Sigmoid colon (tissue), 3 donors: ENCODE measurements around the gene PIP4K2C.

Source experiments
- POLR2A ChIP-seq, 2 donors: fragments of 450-650 bp; IDR thresholded peaks; one replicate each; pipeline ENCODE4 v1.6.1; 2016; ENCODE audit warnings: antibody characterized with exemption in 2 of 2, mild to moderate bottlenecking in 2 of 2, moderate library complexity in 2 of 2
- TF ChIP-seq, protein P1 (sequence below), 4 experiments: fragments of 450-650 bp in 3 of 4; fragments of 200-600 bp in 1 of 4; IDR thresholded peaks; one replicate each; pipeline ENCODE4 v1.5.1; 2016 to 2019; ENCODE audit warnings: antibody characterized with exemption in 4 of 4, mild to moderate bottlenecking in 3 of 4, moderate library complexity in 2 of 4

DNA sequence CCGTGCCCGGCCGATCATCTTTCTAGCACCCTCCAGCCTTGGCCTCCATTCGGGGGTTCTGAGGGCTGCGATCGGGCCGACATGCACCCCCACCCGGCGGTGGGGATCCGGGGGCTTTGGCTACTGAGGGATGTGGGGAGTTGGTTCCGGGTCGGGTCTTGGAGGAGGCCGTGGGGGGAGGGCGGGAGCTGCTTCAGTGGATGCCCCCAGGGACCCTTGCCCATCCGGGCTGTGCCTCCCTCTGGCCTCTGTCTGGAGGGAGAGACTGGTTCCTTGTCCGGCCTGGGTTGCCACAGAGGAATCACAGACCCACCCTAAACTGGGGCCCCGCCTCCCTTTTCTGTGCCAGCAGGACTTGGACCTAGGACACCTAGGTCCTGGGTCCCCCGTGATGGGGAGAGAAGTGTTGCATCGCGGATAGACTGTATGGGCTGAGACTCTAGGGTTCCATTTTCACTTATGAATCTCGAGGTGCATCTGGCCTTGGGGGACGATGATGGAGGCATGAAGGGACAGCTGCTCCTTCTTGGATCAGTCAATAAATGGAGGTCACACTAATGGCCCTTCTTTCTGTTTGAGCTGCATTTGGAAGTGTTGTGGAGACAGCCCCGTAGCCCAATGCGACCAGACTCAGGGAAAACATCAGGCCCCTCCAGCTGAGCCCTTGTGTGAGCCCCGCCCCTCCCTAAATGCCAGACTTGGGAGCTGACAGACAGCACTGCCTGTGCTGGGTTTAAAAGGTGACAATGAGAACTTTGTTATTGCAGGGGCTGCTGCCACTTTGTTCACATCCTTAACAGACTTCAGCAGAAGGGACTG is 14.2 kb downstream of the PIP4K2C start:
- TF ChIP-seq, protein P1, sequence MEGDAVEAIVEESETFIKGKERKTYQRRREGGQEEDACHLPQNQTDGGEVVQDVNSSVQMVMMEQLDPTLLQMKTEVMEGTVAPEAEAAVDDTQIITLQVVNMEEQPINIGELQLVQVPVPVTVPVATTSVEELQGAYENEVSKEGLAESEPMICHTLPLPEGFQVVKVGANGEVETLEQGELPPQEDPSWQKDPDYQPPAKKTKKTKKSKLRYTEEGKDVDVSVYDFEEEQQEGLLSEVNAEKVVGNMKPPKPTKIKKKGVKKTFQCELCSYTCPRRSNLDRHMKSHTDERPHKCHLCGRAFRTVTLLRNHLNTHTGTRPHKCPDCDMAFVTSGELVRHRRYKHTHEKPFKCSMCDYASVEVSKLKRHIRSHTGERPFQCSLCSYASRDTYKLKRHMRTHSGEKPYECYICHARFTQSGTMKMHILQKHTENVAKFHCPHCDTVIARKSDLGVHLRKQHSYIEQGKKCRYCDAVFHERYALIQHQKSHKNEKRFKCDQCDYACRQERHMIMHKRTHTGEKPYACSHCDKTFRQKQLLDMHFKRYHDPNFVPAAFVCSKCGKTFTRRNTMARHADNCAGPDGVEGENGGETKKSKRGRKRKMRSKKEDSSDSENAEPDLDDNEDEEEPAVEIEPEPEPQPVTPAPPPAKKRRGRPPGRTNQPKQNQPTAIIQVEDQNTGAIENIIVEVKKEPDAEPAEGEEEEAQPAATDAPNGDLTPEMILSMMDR (IDR thresholded peaks at IDR 0.05), result no peak
- TF ChIP-seq POLR2A (IDR thresholded peaks at IDR 0.05), result peak in 1 of 2 donors; percentile 16
